Ectodermal cell (in vitro differentiated cells): Measurements from ENCODE around the gene CCR5AS.
"Not testable (repeated sequence)": the region's sequence is repeated elsewhere in the genome, so short reads cannot be mapped to it uniquely, and the experiment has no call there.

Experiments used
- H3K27ac ChIP-seq: 2 replicates; pipeline ENCODE4 v1.7.0; 2013; ENCODE audit warnings: mild to moderate bottlenecking, low read depth, low read length; ENCODE audit not compliant: insufficient read depth, poor library complexity, severe bottlenecking
- H3K27me3 ChIP-seq: 2 replicates; pipeline ENCODE4 v1.7.0; 2013; ENCODE audit warnings: mild to moderate bottlenecking, low read length; ENCODE audit not compliant: insufficient read depth, control insufficient read depth, poor library complexity, severe bottlenecking
- H3K36me3 ChIP-seq: one replicate; pipeline ENCODE4 v1.7.0; 2013; ENCODE audit warnings: low read length; ENCODE audit not compliant: control insufficient read depth, insufficient read depth
- H3K4me1 ChIP-seq: one replicate; pipeline ENCODE4 v1.7.0; 2013; ENCODE audit warnings: low read length; ENCODE audit not compliant: control insufficient read depth, insufficient read depth
- H3K4me3 ChIP-seq: 2 replicates; pipeline ENCODE4 v1.7.0; 2013; ENCODE audit warnings: low read depth, low read length, control low read depth; ENCODE audit not compliant: insufficient read depth
- H3K9me3 ChIP-seq: 2 replicates; pipeline ENCODE4 v1.7.0; 2013; ENCODE audit warnings: mild to moderate bottlenecking, low read length, moderate library complexity; ENCODE audit not compliant: control insufficient read depth
- WGBS, 2 experiments: methylation state at CpG; one replicate each; pipeline ENCODE4 v1.1.7; 2013; ENCODE audit warnings: missing lambda C conversion rate in 2 of 2; 5-methylcytosine and 5-hydroxymethylcytosine counted together

Gene CCR5AS

GRCh38 chr3:46338840-46339239 lies 68.0 kb downstream of the CCR5AS start:
- Histone ChIP-seq H3K9me3 (no peaks in the 10 kb centered on the region), H3K36me3 (no peaks in the 10 kb centered on the region), H3K27me3 (no peaks in the 10 kb centered on the region), H3K27ac (no peak overlapping the region), H3K4me3 (no peak overlapping the region), H3K4me1 (no peaks in the 10 kb centered on the region)
- WGBS, 2 experiments = 87 to 97% methylated on average over 1 of the region's 1 CpG

GRCh38 chr3:46337911-46338310 lies 69.0 kb downstream of the CCR5AS start:
- Histone ChIP-seq H3K4me1 (no peaks in the 10 kb centered on the region), H3K9me3 (no peaks in the 10 kb centered on the region), H3K27me3 (no peaks in the 10 kb centered on the region), H3K4me3 (no peak overlapping the region), H3K36me3 (no peaks in the 10 kb centered on the region), H3K27ac (no peak overlapping the region)

GRCh38 chr3:46335541-46335940 lies 71.3 kb downstream of the CCR5AS start:
- Histone ChIP-seq H3K36me3 (no peaks in the 10 kb centered on the region), H3K9me3 (no peaks in the 10 kb centered on the region), H3K27ac (no peak overlapping the region), H3K4me3 (no peak overlapping the region), H3K4me1 (no peaks in the 10 kb centered on the region), H3K27me3 (no peaks in the 10 kb centered on the region)
- WGBS, 2 experiments = 95 to 97% methylated on average over 3 of the region's 3 CpGs

- Histone ChIP-seq H3K27ac (no peak overlapping the region), H3K9me3 (no peaks in the 10 kb centered on the region), H3K4me1 (no peaks in the 10 kb centered on the region), H3K36me3 (no peaks in the 10 kb centered on the region), H3K4me3 (no peak overlapping the region), H3K27me3 (no peaks in the 10 kb centered on the region)
- WGBS, 2 experiments = 82 to 88% methylated on average over 4 of the region's 4 CpGs
Measured at GRCh38 chr3:46334741-46335478, 72.0 kb downstream of the CCR5AS start.

- not testable (repeated sequence) for H3K4me3 ChIP-seq, H3K9me3 ChIP-seq, H3K27me3 ChIP-seq, H3K4me1 ChIP-seq, H3K36me3 ChIP-seq, H3K27ac ChIP-seq
- 94% methylated on average over 3 of the region's 3 CpGs for WGBS, 2 experiments
Measured at GRCh38 chr3:46330676-46331075, 76.2 kb downstream of the CCR5AS start.

GRCh38 chr3:46325645-46326300 lies 81.1 kb downstream of the CCR5AS start:
- H3K36me3 ChIP-seq = no peaks in the 10 kb centered on the region
- no peaks in the 10 kb centered on the region for H3K4me1 ChIP-seq
- 86 to 92% methylated on average over 1 of the region's 1 CpG for WGBS, 2 experiments
- H3K4me3 ChIP-seq = no peak overlapping the region
- no peaks in the 10 kb centered on the region for H3K9me3 ChIP-seq
- H3K27ac ChIP-seq = no peak overlapping the region
- H3K27me3 ChIP-seq = no peaks in the 10 kb centered on the region

GRCh38 chr3:46324036-46324435 lies 82.8 kb downstream of the CCR5AS start:
- H3K27me3 ChIP-seq = no peaks in the 10 kb centered on the region
- no peaks in the 10 kb centered on the region for H3K9me3 ChIP-seq
- WGBS, 2 experiments = 77 to 90% methylated on average over 2 of the region's 2 CpGs
- no peaks in the 10 kb centered on the region for H3K4me1 ChIP-seq
- no peak overlapping the region for H3K27ac ChIP-seq
- no peaks in the 10 kb centered on the region for H3K36me3 ChIP-seq
- no peak overlapping the region for H3K4me3 ChIP-seq

GRCh38 chr3:46321461-46322104 lies 85.3 kb downstream of the CCR5AS start:
- no peak overlapping the region for H3K4me3 ChIP-seq
- no peaks in the 10 kb centered on the region for H3K27me3 ChIP-seq
- H3K4me1 ChIP-seq = no peaks in the 10 kb centered on the region
- no peak overlapping the region for H3K27ac ChIP-seq
- H3K9me3 ChIP-seq = no peaks in the 10 kb centered on the region
- WGBS, 2 experiments = 83 to 94% methylated on average over 1 of the region's 1 CpG
- H3K36me3 ChIP-seq = no peaks in the 10 kb centered on the region

GRCh38 chr3:46318207-46318927 lies 88.5 kb downstream of the CCR5AS start:
- Histone ChIP-seq H3K27me3 (no peaks in the 10 kb centered on the region), H3K4me3 (no peak overlapping the region), H3K9me3 (no peaks in the 10 kb centered on the region), H3K27ac (no peak overlapping the region), H3K4me1 (no peaks in the 10 kb centered on the region), H3K36me3 (no peaks in the 10 kb centered on the region)
- 94 to 95% methylated on average over 3 of the region's 3 CpGs for WGBS, 2 experiments

GRCh38 chr3:46316206-46316605 lies 90.7 kb downstream of the CCR5AS start:
- H3K4me3 ChIP-seq = no peak overlapping the region

More at GRCh38 chr3:46316206-46316605, 90.7 kb downstream of the CCR5AS start:
- no peaks in the 10 kb centered on the region for H3K4me1 ChIP-seq
- H3K36me3 ChIP-seq = no peaks in the 10 kb centered on the region
- no peaks in the 10 kb centered on the region for H3K9me3 ChIP-seq
- no peak overlapping the region for H3K27ac ChIP-seq
- H3K27me3 ChIP-seq = no peaks in the 10 kb centered on the region
